C4-2B (cell line): Measurements from ENCODE around the gene SINHCAF.

Source experiments
- ZFX ChIP-seq: fragments of 450-650 bp; IDR thresholded peaks from 2 replicates; pipeline ENCODE4 v1.6.1; 2017
- TF ChIP-seq, protein P1 (sequence below): fragments of 450-650 bp; conservative IDR thresholded peaks from 2 replicates; pipeline ENCODE4 v1.5.1; 2017; ENCODE audit warnings: mild to moderate bottlenecking

DNA sequence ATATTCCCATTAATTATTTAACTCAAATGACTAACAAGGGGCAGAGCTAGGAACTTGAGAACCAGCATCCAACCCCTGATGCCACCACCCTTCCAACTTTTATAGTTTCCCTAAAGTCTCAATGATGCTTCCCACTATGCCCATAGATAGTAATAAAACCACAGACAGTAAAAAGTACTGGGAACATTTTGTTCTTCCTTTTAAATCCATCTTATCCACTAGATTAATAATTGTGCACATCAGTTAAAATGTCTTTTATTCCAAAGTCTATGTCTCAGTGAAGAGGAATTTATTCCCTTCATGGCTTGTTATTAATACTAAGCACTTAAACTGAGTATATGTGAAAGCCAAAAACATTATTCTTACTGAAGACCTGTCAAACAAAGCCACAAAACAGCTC lies 45.8 kb downstream of the SINHCAF start:
- TF ChIP-seq, protein P1, sequence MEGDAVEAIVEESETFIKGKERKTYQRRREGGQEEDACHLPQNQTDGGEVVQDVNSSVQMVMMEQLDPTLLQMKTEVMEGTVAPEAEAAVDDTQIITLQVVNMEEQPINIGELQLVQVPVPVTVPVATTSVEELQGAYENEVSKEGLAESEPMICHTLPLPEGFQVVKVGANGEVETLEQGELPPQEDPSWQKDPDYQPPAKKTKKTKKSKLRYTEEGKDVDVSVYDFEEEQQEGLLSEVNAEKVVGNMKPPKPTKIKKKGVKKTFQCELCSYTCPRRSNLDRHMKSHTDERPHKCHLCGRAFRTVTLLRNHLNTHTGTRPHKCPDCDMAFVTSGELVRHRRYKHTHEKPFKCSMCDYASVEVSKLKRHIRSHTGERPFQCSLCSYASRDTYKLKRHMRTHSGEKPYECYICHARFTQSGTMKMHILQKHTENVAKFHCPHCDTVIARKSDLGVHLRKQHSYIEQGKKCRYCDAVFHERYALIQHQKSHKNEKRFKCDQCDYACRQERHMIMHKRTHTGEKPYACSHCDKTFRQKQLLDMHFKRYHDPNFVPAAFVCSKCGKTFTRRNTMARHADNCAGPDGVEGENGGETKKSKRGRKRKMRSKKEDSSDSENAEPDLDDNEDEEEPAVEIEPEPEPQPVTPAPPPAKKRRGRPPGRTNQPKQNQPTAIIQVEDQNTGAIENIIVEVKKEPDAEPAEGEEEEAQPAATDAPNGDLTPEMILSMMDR: no peak
- TF ChIP-seq ZFX: no peak
